HG03135 (cell line): ENCODE results near the gene PAK1IP1.
"Not testable (repeated sequence)": the region's sequence is repeated elsewhere in the genome, so short reads cannot be mapped to it uniquely, and the experiment has no call there.

Experiments
- ATAC-seq: cut with Tn5 transposase; IDR thresholded peaks from one replicate; pipeline ENCODE4 v1.9.1; 2021; ENCODE audit warnings: mild to moderate bottlenecking, moderate library complexity; ENCODE audit not compliant: unreplicated experiment

PAK1IP1 gene

GRCh38 chr6:10740061-10740460 lies 45.3 kb downstream of the PAK1IP1 start:
- no peak for ATAC-seq

GRCh38 chr6:10741643-10742042 lies 46.9 kb downstream of the PAK1IP1 start:
- not testable (repeated sequence) for ATAC-seq

DNA sequence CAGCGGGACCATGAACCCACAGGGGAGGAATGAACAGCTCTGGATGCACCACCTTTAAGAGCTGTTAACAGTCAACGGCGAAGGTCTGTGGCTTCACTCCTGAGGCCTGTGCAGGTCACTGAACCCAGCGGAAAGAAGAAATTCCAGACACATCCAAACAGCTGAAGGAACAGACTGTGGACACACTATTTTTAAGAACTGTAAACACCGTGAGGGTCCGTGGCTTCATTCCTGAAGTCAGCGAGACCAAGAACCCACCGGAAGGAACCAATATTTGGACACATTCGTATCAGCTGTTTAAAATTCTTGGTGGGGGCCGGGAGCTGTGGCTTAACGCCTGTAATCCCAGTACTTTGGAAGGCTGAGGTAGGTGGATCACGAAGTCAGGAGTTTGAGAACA lies 47.5 kb downstream of the PAK1IP1 start:
- ATAC-seq: no peak

GRCh38 chr6:10743515-10743914 lies 48.7 kb downstream of the PAK1IP1 start:
- no peak for ATAC-seq

- no peak for ATAC-seq
These were observed 50.3 kb downstream of the PAK1IP1 start for GRCh38 chr6:10745116-10745515.

DNA sequence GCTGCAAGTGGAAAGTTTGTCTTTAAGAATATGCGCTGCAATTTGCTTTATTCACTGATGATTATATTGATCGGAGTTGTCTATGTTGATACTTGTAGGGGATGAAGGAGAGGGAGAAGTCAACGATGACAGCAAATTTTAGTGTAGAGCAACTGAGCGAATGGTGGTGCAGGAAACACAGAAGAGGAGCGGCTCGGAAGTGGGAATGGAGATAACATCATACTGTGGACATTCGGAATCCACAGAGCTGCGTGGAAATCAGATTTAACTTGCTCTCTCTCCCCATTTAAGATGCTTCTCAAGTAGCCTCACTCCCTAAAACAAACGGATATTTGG lies 52.1 kb downstream of the PAK1IP1 start:
- no peak for ATAC-seq

DNA sequence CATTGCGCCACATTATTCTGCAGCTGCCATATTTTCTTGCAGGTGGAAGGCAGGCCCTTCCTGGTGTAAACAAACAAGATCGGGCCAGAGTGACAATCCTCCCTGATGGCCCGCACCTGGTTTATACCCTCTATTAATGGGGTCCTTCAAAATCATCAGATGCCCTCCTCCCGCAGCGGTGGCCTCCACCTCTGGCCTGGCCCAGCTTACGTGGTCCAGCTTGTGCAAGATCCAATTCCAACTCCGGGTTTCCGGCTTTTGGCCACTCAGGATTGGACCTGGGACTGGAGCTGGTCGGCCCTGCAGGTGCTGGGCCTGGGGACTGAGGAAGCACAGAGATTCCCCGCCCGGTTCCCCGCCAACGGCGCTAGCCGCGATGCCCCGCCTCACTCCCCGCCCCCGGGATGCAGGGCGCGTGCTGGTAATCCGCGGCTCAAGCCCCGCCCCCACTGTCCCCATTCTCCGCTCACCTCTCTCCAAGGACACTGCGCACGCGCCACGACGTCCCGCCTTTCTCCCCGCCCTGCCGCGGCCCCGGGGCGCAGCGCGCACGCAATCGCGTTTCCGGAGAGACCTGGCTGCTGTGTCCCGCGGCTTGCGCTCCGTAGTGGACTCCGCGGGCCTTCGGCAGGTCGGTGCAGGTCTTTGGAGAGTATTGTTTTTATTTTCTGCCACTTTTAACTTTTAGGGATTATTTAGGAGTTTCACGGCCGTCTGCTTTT lies 52.6 kb downstream of the PAK1IP1 start, which contains the start of gene TMEM14B:
Gene TMEM14B, plus strand, starts transcription at position 555 of the 722 bp plus-strand sequence. CDS start 1,441 bp downstream, outside the sequence.
- ATAC-seq: peak; percentile 96

DNA sequence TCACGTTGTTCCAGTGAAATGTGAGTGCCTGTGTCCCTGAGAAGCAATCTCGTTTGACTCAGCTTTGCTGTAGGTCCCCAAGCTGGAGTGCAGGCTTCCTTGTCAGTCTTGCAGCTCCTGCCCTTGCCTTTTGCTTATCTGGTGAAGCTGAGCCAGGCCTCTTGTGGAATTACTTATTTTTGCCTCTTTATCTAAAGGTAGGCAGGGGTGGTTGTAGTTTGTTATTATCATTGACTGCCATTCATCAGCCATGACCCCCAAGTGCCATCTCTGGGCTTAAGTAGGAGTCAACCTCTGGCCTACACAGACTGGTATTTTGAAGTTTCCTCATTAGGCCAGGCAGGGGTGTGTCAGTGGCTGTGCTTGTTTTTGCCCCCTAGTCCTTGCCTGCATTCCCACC lies 55.0 kb downstream of the PAK1IP1 start:
- no peak for ATAC-seq

DNA sequence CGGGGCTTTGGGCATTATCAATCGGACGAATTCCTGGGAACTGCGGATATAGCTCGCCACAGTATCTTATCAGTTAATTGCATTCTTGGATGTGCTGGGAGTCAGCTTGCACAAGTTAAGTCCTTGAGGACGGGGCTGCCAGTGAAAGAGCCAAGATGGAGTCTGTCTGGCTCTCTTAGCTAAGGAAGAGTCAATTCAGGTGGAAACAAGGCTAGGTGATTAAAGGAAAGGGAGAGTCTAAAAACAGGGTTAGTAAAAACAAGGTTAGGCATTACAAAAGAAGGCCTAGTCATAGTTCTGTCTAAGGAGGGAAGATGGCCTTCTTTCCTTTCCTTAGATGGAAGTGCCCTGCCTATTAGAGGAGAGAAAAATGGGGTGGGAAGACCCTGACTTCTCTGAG lies 55.8 kb downstream of the PAK1IP1 start:
- not testable (repeated sequence) for ATAC-seq

DNA sequence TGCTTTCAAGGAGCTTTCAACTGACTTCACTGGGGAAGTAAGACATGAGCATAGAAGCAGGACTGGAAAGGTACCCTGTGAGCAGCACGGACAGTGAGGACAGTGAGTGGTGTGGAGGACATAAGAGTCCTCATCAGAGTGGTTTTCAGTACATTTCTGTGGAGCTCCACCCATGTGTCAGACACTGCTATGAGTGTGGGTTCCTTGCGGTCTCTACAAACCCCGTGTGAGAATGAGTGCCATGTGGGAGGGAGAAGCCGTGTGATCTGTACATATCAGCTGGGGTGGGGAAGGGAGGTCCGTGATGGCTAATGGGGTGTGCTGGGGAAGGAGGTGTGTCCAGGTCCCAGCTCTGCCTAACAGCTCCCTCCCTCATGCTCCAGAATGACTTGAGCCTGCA lies 57.0 kb downstream of the PAK1IP1 start:
- not testable (repeated sequence) for ATAC-seq

DNA sequence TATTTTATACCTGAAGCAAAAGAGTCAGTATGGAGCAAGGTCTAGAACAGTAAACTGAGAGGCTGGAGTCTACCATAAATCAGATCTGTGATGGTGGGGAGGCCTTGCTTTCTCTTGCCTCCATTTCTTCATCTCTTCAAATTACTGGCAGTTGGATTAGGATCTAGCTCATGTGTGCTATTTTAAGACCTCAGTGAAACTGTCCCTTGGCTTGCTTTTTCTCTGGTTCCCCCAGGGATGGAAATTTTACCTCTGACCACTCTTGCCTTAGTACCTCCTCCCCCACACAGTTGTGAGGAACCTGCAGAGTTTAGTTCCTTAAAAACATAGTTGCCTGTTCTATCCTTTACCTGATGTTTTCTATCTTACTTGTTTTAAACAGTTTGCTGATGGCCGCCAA lies 61.3 kb downstream of the PAK1IP1 start:
- no peak for ATAC-seq
